Neuronal stem cell (in vitro differentiated cells): Measurements from ENCODE around the gene ARL14.

Experiments
- DNase-seq: peaks from one replicate; pipeline ENCODE4 v3.0.0-alpha.2; 2013; ENCODE audit warnings: low spot score
- H2AFZ ChIP-seq: one replicate; pipeline ENCODE4 v1.6.1; 2013; ENCODE audit warnings: mild to moderate bottlenecking, low read length, inconsistent platforms
- H2AK5ac ChIP-seq: 2 replicates; pipeline ENCODE4 v1.6.1; 2013; ENCODE audit warnings: low read depth, mild to moderate bottlenecking, inconsistent platforms, low read length, moderate library complexity, mixed read lengths
- H2BK120ac ChIP-seq: 2 replicates; pipeline ENCODE4 v1.6.1; 2013; ENCODE audit warnings: low read depth, mild to moderate bottlenecking, inconsistent platforms, low read length, moderate library complexity, mixed read lengths
- H2BK12ac ChIP-seq: one replicate; pipeline ENCODE4 v1.6.1; 2013; ENCODE audit warnings: low read length, inconsistent platforms
- H2BK15ac ChIP-seq: 2 replicates; pipeline ENCODE4 v1.6.1; 2013; ENCODE audit warnings: mild to moderate bottlenecking, low read length, inconsistent platforms, mixed read lengths
- H2BK5ac ChIP-seq: one replicate; pipeline ENCODE4 v1.6.1; 2013; ENCODE audit warnings: inconsistent platforms, mild to moderate bottlenecking, low read length, moderate library complexity
- H3K14ac ChIP-seq: one replicate; pipeline ENCODE4 v1.6.1; 2013; ENCODE audit warnings: low read length, inconsistent platforms
- H3K18ac ChIP-seq: 2 replicates; pipeline ENCODE4 v1.6.1; 2013; ENCODE audit warnings: low read length, inconsistent platforms
- H3K23ac ChIP-seq: 2 replicates; pipeline ENCODE4 v1.6.1; 2013; ENCODE audit warnings: low read depth, mild to moderate bottlenecking, mixed read lengths, low read length, inconsistent platforms; ENCODE audit not compliant: poor library complexity
- H3K27ac ChIP-seq: replicated peaks from 3 replicates; pipeline ENCODE4 v1.5.1; 2013; ENCODE audit warnings: low read length, inconsistent platforms
- H3K27me3 ChIP-seq, 3 experiments: 2 replicates each; pipeline ENCODE4 v1.6.1; 2013; ENCODE audit warnings: low read length in 3 of 3, mild to moderate bottlenecking in 2 of 3, inconsistent platforms in 1 of 3, low read depth in 1 of 3, mixed read lengths in 1 of 3, moderate library complexity in 1 of 3; ENCODE audit not compliant: control insufficient read depth in 3 of 3, insufficient read depth in 3 of 3
- H3K36me3 ChIP-seq, 2 donors: replicated peaks in 1 of 2; 2 replicates each; pipeline ENCODE4 v1.6.1; 2013; ENCODE audit warnings: low read length in 2 of 2; ENCODE audit not compliant: control insufficient read depth in 2 of 2, insufficient read depth in 2 of 2
- H3K4ac ChIP-seq: 2 replicates; pipeline ENCODE4 v1.6.1; 2013; ENCODE audit warnings: inconsistent platforms, mild to moderate bottlenecking, low read length, moderate library complexity
- H3K4me1 ChIP-seq, 2 donors: 1 replicate in 1 of 2; 2 replicates in 1 of 2; pipeline ENCODE4 v1.6.1; 2013; ENCODE audit warnings: low read length in 2 of 2, low read depth in 1 of 2; ENCODE audit not compliant: control insufficient read depth in 2 of 2, insufficient read depth in 1 of 2
- H3K4me2 ChIP-seq: one replicate; pipeline ENCODE4 v1.6.1; 2013; ENCODE audit warnings: mild to moderate bottlenecking, low read length, inconsistent platforms; ENCODE audit not compliant: insufficient read depth, poor library complexity, severe bottlenecking
- H3K4me3 ChIP-seq, 2 donors: 2 replicates each; pipeline ENCODE4 v1.5.1; 2013; ENCODE audit warnings: low read length in 2 of 2, mild to moderate bottlenecking in 2 of 2, inconsistent platforms in 1 of 2, moderate library complexity in 1 of 2
- H3K79me1 ChIP-seq: one replicate; pipeline ENCODE4 v1.6.1; 2013; ENCODE audit warnings: low read depth, mild to moderate bottlenecking, inconsistent platforms, low read length, moderate library complexity
- H3K9ac ChIP-seq: one replicate; pipeline ENCODE4 v1.6.1; 2013; ENCODE audit warnings: mild to moderate bottlenecking, low read depth, low read length, inconsistent platforms; ENCODE audit not compliant: poor library complexity
- H3K9me3 ChIP-seq, 2 donors: replicated peaks in 1 of 2; 2 replicates each; pipeline versions ENCODE3 to v1.6.1; 2013; ENCODE audit warnings: low read length in 2 of 2, mild to moderate bottlenecking in 2 of 2, inconsistent platforms in 1 of 2, low read depth in 1 of 2, mixed read lengths in 1 of 2, moderate library complexity in 1 of 2; ENCODE audit not compliant: control insufficient read depth in 2 of 2, insufficient read depth in 1 of 2
- H4K8ac ChIP-seq: one replicate; pipeline ENCODE4 v1.6.1; 2013; ENCODE audit warnings: low read depth, mild to moderate bottlenecking, inconsistent platforms, low read length, moderate library complexity
- H4K91ac ChIP-seq: one replicate; pipeline ENCODE4 v1.6.1; 2013; ENCODE audit warnings: low read length, low read depth, mild to moderate bottlenecking, inconsistent platforms; ENCODE audit not compliant: poor library complexity
- WGBS, 2 donors: extraction: QIAGEN DNeasy Blood & Tissue Kit; methylation state at CpG; one replicate each; pipeline ENCODE4 v1.1.7; 2013; ENCODE audit warnings: missing lambda C conversion rate in 2 of 2, mixed read lengths in 1 of 2; ENCODE audit not compliant: insufficient read length in 2 of 2, insufficient replicate concordance in 1 of 2; ENCODE audit errors: extremely low coverage in 2 of 2; 5-methylcytosine and 5-hydroxymethylcytosine counted together

The ARL14 gene

DNA sequence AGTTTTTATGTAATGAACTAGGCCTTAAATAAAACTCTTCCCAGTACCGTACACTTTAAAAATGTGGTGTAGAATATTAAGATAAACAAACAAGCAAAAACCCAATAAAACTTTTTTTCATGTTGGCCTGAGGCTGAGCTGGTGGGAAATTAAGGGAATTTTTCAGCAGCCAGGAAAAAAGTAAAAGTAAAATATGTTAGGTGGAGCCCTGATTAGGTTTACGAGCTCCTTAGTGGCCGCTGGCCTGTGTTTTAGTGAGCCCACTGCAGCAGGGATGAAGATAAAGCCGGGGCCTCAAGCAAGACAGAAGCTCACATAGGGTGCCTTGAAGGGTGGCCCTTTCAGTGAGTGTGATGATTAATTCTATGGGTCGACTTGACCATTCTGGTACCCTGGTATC lies 16.1 kb upstream of the ARL14 start:
- no peak overlapping the region for H3K4me2 ChIP-seq
- H3K36me3 ChIP-seq = no peaks in the 10 kb centered on the region
- H2BK15ac ChIP-seq = no peak overlapping the region
- no peaks in the 10 kb centered on the region for H3K79me1 ChIP-seq
- H3K4me1 ChIP-seq = peaks cover 6 to 20% of the 10 kb centered on the region in 2 donors
- DNase-seq = no peak
- H2BK12ac ChIP-seq = no peak overlapping the region
- no peak overlapping the region for H2BK5ac ChIP-seq
- no peak overlapping the region for H3K14ac ChIP-seq
- H3K9ac ChIP-seq = no peak overlapping the region
- no peak overlapping the region for H2AK5ac ChIP-seq
- peaks cover 0 to 3% of the 10 kb centered on the region in 2 donors for H3K9me3 ChIP-seq
- H4K91ac ChIP-seq = no peak overlapping the region
- H3K27me3 ChIP-seq = no peaks in the 10 kb centered on the region
- peak overlapping the region; percentile 77 for H3K18ac ChIP-seq
- no CpG with 5 or more reads among the region's 5 CpGs for WGBS, 2 donors
- H2BK120ac ChIP-seq = no peak overlapping the region
- H3K23ac ChIP-seq = no peak overlapping the region
- no peak overlapping the region for H3K4me3 ChIP-seq
- no peak overlapping the region for H4K8ac ChIP-seq
- peak overlapping the region; percentile 66 for H3K27ac ChIP-seq
- H2AFZ ChIP-seq = peak overlapping the region; percentile 66
- H3K4ac ChIP-seq = no peak overlapping the region

DNA sequence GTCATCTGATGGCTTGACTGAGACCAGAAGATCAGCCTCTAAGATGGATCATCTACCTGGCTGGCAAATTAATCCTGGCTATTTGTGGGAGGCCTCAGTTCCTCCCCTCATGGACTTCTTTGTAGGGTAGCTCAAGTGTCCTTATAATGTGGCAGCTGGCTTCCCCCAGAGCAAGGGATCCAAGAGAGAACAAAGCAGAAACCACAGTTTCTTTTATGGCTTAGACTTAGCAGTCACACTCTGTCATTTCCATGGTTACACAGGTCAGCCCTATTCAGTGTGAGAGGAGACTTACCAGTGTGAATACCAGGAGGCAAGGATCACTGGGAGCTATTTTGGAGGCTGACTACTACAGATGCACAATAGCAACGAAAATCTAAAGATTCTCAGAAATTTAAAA lies 15.3 kb upstream of the ARL14 start:
- Histone ChIP-seq H2BK120ac (no peak overlapping the region), H3K4me1 (peaks cover 6 to 24% of the 10 kb centered on the region in 2 donors), H3K9ac (no peak overlapping the region), H2BK12ac (no peak overlapping the region), H3K9me3 (peaks cover 0 to 3% of the 10 kb centered on the region in 2 donors), H3K14ac (no peak overlapping the region), H3K79me1 (no peaks in the 10 kb centered on the region), H2AK5ac (no peak overlapping the region), H3K27me3 (no peaks in the 10 kb centered on the region), H3K23ac (no peak overlapping the region), H3K27ac (peak overlapping the region; percentile 44), H2BK5ac (no peak overlapping the region), H3K18ac (no peak overlapping the region), H3K4ac (no peak overlapping the region), H3K4me3 (no peak overlapping the region), H4K91ac (no peak overlapping the region), H2BK15ac (no peak overlapping the region), H3K36me3 (no peaks in the 10 kb centered on the region), H2AFZ (no peak overlapping the region), H3K4me2 (no peak overlapping the region), H4K8ac (no peak overlapping the region)
- no CpG with 5 or more reads among the region's 1 CpG for WGBS, 2 donors
- DNase-seq = peak; percentile 73

DNA sequence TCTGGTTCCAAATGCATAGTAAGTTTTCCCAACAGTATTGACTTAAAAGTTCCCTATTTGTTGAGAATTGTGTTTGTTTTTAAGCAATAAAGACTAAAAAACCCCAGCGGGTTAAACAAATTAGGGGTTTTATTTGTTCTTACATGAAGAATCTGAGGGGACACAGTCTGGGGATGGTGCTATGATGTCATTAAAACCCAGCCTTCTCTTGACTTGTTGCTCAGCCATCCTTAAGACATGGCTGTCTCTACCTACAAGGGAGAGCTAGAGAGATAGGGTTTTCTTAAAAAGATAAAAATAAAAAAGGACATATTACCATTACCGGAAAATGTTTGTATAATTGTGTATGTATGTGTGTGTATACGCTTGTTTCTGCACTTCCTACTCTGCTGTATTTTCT lies 11.7 kb upstream of the ARL14 start:
- WGBS, 2 donors = 100% methylated on average over 1 of the region's 3 CpGs; no CpG with 5 or more reads in 1 of the 2 donors
- H3K36me3 ChIP-seq = no peaks in the 10 kb centered on the region
- no peak for DNase-seq
- H2BK120ac ChIP-seq = no peak overlapping the region
- no peaks in the 10 kb centered on the region for H3K79me1 ChIP-seq
- H3K18ac ChIP-seq = no peak overlapping the region
- H4K91ac ChIP-seq = no peak overlapping the region
- H2BK5ac ChIP-seq = no peak overlapping the region
- no peak overlapping the region for H3K9ac ChIP-seq
- no peaks in the 10 kb centered on the region for H3K9me3 ChIP-seq
- H3K4me3 ChIP-seq = no peak overlapping the region
- no peak overlapping the region for H2AK5ac ChIP-seq
- H3K14ac ChIP-seq = no peak overlapping the region
- H2BK15ac ChIP-seq = no peak overlapping the region
- no peak overlapping the region for H3K27ac ChIP-seq
- H3K4ac ChIP-seq = no peak overlapping the region
- no peak overlapping the region for H3K23ac ChIP-seq
- no peak overlapping the region for H3K4me2 ChIP-seq
- H3K4me1 ChIP-seq = peaks cover 9 to 24% of the 10 kb centered on the region in 2 donors
- H4K8ac ChIP-seq = no peak overlapping the region
- no peaks in the 10 kb centered on the region for H3K27me3 ChIP-seq
- no peak overlapping the region for H2BK12ac ChIP-seq
- H2AFZ ChIP-seq = peak overlapping the region; percentile 57

DNA sequence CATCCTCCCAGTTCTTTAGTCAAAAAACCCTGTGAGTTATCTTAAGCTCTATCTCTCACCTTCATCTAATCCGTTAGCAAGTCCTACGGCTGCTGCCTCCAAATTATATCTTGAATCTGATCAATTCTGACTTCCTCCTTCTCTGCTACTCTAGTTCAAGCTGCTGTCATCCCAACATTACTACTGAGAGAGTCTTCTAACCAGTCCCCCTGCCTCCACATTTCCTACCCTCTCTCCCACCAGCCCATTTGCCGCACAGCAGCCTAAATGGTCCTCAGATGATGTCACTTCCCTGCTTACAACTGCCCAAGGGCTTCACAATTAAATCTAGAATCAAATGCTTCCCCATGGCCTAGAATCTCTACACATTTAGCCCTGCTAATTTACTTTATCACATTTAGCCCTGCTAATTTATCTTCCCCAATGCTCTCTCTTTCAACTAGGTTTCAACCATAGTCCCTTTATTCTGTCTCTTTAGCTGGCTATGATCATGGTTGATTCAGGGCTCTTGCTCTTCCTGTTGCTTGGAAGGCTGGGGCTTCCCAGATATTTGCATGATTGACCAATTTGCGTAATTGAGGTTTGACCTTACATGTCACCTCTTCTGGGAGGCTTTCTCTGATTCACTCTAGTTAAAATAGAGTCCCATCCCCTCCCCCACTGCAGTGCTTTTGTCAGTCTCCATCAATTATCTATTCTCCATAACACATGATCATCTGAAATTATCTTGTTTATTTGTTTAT lies 11.0 kb upstream of the ARL14 start:
- Histone ChIP-seq H2AK5ac (no peak overlapping the region), H3K36me3 (no peaks in the 10 kb centered on the region), H2BK5ac (no peak overlapping the region), H2BK120ac (no peak overlapping the region), H2AFZ (peak overlapping the region; percentile 57), H4K8ac (no peak overlapping the region), H3K9me3 (no peaks in the 10 kb centered on the region), H3K4me1 (peaks cover 8 to 22% of the 10 kb centered on the region in 2 donors), H3K9ac (no peak overlapping the region), H3K18ac (no peak overlapping the region), H3K23ac (no peak overlapping the region), H3K27ac (peak overlapping the region; percentile 17), H3K27me3 (no peaks in the 10 kb centered on the region), H3K79me1 (no peaks in the 10 kb centered on the region), H4K91ac (no peak overlapping the region), H2BK12ac (no peak overlapping the region), H2BK15ac (no peak overlapping the region), H3K4me3 (no peak overlapping the region), H3K4me2 (no peak overlapping the region), H3K4ac (no peak overlapping the region), H3K14ac (no peak overlapping the region)
- DNase-seq = no peak
- WGBS, 2 donors = no CpG with 5 or more reads among the region's 4 CpGs
